K562 (cell line): ENCODE data around the gene ORC3. TPM values are rescaled to one million over a fixed set of nuclear protein-coding genes. Genes with fewer than 3 reads are reported as not detected.

Experiments
- CBFA2T3 ChIP-seq: fragments of 450-650 bp; IDR thresholded peaks from 2 replicates; pipeline ENCODE4 v1.6.1; 2017
- HDAC6 ChIP-seq: IDR thresholded peaks from 2 replicates; pipeline ENCODE4 v1.6.1; 2012; ENCODE audit warnings: low read depth, mild to moderate bottlenecking, control low read depth, inconsistent platforms, low read length, moderate library complexity
- KAT8 ChIP-seq: fragments of 450-650 bp; IDR thresholded peaks from 2 replicates; pipeline ENCODE4 v1.6.1; 2016; ENCODE audit warnings: low read depth, mild to moderate bottlenecking
- KLF13 ChIP-seq: fragments of 450-650 bp; IDR thresholded peaks from 2 replicates; pipeline ENCODE4 v1.6.1; 2016; ENCODE audit warnings: missing genetic modification characterization, low read depth, mild to moderate bottlenecking, missing compliant biosample characterization, moderate library complexity, borderline replicate concordance
- MXI1 ChIP-seq: IDR thresholded peaks from 2 replicates; pipeline ENCODE4 v1.6.1; 2011; ENCODE audit warnings: low read depth, mild to moderate bottlenecking, improper control_type of control experiment, low read length
- OTX1 ChIP-seq: fragments of 450-650 bp; formaldehyde crosslinking; IDR thresholded peaks from 2 replicates; pipeline ENCODE4 v1.4.0; 2022; ENCODE audit warnings: mild to moderate bottlenecking
- PHF8 ChIP-seq: fragments of 200-600 bp; sonication (generic); IDR thresholded peaks from 2 replicates; pipeline ENCODE4 v1.6.1; 2012; ENCODE audit warnings: mixed run types, mild to moderate bottlenecking, inconsistent platforms, low read length, moderate library complexity, borderline replicate concordance
- SNRNP70 ChIP-seq: fragments of 200-400 bp; formaldehyde crosslinking; optimal IDR thresholded peaks from 2 replicates; pipeline ENCODE3; 2017; ENCODE audit warnings: low read depth, low read length
- ZNF12 ChIP-seq: sonication (generic); formaldehyde crosslinking; IDR thresholded peaks from 2 replicates; pipeline ENCODE4 v1.4.0; 2020; ENCODE audit warnings: mild to moderate bottlenecking, missing genetic modification reagents
- ZNF217 ChIP-seq: sonication (generic); formaldehyde crosslinking; IDR thresholded peaks from 2 replicates; pipeline ENCODE4 v1.8.0; 2022; ENCODE audit warnings: mild to moderate bottlenecking, missing genetic modification reagents
- polyA plus RNA-seq, 8 experiments: library from polyadenylated mRNA; depleted of rRNA in 4 of 8; stranded (reverse) in 5 of 8; unstranded in 3 of 8; fragments of >200 nt; fragmentation: Nextera tagmentation in 2 of 8; fragmentation: Illumina TruSeq in 1 of 8; extraction: Ambion mirVana in 2 of 8; extraction: Trizol in 1 of 8; gene quantifications; 2 replicates each; pipeline versions ENCODE4 v1.2.1 to v1.2.3, GENCODE V29; 2011 to 2014; ENCODE audit warnings: inconsistent platforms in 1 of 8, missing spikeins in 1 of 8
- total RNA-seq, 7 experiments: library from RNA; depleted of rRNA in 6 of 7; stranded (reverse); fragments of >200 nt in 6 of 7; fragmentation: Illumina TruSeq in 2 of 7; extraction: Trizol in 2 of 7; gene quantifications; 2 replicates each; pipeline versions ENCODE4 v1.2.1 to v1.2.3, GENCODE V29; 2011 to 2021; ENCODE audit warnings: low replicate concordance in 1 of 7
- TF ChIP-seq, protein P1 (sequence below): fragments of 250-450 bp; sonication (Bioruptor Pico); IDR thresholded peaks from 2 replicates; pipeline ENCODE4 v1.5.0; 2021
- TF ChIP-seq, protein P2 (sequence below): fragments of 450-650 bp; IDR thresholded peaks from 2 replicates; pipeline ENCODE4 v1.6.1; 2016
- TF ChIP-seq, protein P3 (sequence below): IDR thresholded peaks from 2 replicates; pipeline ENCODE4 v1.6.1; 2011; ENCODE audit warnings: borderline replicate concordance, low read depth, mild to moderate bottlenecking, moderate library complexity, low read length; ENCODE audit not compliant: insufficient read depth, poor library complexity, severe bottlenecking

Gene ORC3
- total and polyA plus RNA-seq, 9 of the 15 experiments (the other 6 are each of a cell fraction or from before 2014, with no cell fraction given) = 28.8 to 159 (median 74.8) TPM

DNA sequence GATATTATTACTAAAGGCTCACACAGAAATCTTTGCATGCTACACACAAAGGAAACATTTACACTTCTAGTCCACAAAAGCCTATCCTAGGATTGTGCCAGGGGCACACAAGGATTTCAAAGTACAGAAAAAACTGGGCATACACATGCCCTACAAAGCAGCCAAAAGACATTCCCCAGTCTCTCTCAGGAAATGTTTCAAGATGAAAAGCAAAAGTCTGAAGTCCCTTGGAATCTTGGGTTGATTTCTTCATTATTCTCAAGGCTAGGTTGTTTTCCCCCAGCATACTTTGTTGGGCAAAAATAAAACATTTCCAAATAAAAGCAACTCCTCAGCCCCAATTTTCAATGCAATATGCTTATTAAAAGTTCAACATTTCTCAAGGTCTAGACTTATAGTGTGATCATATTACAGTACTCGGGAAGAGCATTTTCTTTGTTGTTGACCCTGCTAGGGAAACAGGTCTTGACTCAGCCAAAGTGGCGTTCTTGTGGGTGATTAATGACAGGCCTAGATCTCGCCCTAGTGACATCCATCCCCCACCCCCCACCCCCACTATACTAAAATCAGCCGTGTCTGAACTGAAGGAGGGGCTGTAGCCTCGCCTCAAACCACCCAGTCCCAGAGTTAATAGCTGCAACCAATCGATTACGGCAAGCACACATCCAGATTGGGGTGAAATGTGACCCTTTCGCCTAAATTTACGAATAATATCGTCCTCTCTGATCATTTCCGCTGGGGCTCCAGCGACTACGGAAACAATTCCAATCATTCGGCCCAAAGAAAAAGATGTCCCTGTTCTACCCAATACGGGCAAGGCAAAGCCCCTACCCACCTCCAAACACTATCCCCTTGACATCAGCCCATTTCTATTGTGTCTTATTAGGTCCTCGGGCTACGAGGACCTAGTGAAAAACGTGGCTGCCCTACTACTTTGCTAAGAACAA lies 110.7 kb downstream of the ORC3 start (continued):
- TF ChIP-seq KLF13 (tag) (no peak), HDAC6 (no peak), KAT8 (no peak), MXI1 (peak; percentile 51; the same call in 1 of the 2 replicates), OTX1 (CRISPR knock-in tag) (0 out of 2 replicates have a peak, but pooled peaks have one; percentile 6), SNRNP70 (no peak), PHF8 (no peak), ZNF12 (no peak), ZNF217 (CRISPR knock-in tag) (no peak), CBFA2T3 (0 out of 2 replicates have a peak, but pooled peaks have one; percentile 8)
- TF ChIP-seq, protein P1, sequence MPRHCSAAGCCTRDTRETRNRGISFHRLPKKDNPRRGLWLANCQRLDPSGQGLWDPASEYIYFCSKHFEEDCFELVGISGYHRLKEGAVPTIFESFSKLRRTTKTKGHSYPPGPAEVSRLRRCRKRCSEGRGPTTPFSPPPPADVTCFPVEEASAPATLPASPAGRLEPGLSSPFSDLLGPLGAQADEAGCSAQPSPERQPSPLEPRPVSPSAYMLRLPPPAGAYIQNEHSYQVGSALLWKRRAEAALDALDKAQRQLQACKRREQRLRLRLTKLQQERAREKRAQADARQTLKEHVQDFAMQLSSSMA (CRISPR knock-in tag) = no peak
- TF ChIP-seq, protein P2, sequence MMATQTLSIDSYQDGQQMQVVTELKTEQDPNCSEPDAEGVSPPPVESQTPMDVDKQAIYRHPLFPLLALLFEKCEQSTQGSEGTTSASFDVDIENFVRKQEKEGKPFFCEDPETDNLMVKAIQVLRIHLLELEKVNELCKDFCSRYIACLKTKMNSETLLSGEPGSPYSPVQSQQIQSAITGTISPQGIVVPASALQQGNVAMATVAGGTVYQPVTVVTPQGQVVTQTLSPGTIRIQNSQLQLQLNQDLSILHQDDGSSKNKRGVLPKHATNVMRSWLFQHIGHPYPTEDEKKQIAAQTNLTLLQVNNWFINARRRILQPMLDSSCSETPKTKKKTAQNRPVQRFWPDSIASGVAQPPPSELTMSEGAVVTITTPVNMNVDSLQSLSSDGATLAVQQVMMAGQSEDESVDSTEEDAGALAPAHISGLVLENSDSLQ = peak; percentile 96
- TF ChIP-seq, protein P3, sequence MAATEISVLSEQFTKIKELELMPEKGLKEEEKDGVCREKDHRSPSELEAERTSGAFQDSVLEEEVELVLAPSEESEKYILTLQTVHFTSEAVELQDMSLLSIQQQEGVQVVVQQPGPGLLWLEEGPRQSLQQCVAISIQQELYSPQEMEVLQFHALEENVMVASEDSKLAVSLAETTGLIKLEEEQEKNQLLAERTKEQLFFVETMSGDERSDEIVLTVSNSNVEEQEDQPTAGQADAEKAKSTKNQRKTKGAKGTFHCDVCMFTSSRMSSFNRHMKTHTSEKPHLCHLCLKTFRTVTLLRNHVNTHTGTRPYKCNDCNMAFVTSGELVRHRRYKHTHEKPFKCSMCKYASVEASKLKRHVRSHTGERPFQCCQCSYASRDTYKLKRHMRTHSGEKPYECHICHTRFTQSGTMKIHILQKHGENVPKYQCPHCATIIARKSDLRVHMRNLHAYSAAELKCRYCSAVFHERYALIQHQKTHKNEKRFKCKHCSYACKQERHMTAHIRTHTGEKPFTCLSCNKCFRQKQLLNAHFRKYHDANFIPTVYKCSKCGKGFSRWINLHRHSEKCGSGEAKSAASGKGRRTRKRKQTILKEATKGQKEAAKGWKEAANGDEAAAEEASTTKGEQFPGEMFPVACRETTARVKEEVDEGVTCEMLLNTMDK = no peak
